HEK293 (cell line): ENCODE results near the gene CCDC87.

Experiments used
- KLF10 ChIP-seq: fragments of 450-650 bp; IDR thresholded peaks from 2 replicates; pipeline ENCODE4 v1.5.1; 2018; ENCODE audit warnings: missing biosample characterization, mild to moderate bottlenecking, missing genetic modification characterization
- KLF9 ChIP-seq: fragments of 450-650 bp; formaldehyde crosslinking; IDR thresholded peaks from 2 replicates; pipeline ENCODE4 v1.5.1; 2016; ENCODE audit warnings: missing biosample characterization, missing genetic modification characterization, low read depth
- MZF1 ChIP-seq: fragments of 450-650 bp; formaldehyde crosslinking; IDR thresholded peaks from 2 replicates; pipeline ENCODE4 v1.5.1; 2017; ENCODE audit warnings: missing biosample characterization, missing genetic modification characterization, borderline replicate concordance
- OSR2 ChIP-seq: fragments of 450-650 bp; formaldehyde crosslinking; IDR thresholded peaks from 2 replicates; pipeline ENCODE4 v1.5.1; 2016; ENCODE audit warnings: missing biosample characterization, missing genetic modification characterization
- PATZ1 ChIP-seq: fragments of 450-650 bp; formaldehyde crosslinking; IDR thresholded peaks from 2 replicates; pipeline ENCODE4 v1.5.1; 2016; ENCODE audit warnings: missing biosample characterization, missing genetic modification characterization
- SP3 ChIP-seq: fragments of 450-650 bp; formaldehyde crosslinking; IDR thresholded peaks from 2 replicates; pipeline ENCODE4 v1.5.1; 2016; ENCODE audit warnings: missing biosample characterization, missing genetic modification characterization
- YY2 ChIP-seq: fragments of 450-650 bp; formaldehyde crosslinking; IDR thresholded peaks from 2 replicates; pipeline ENCODE4 v1.5.1; 2016; ENCODE audit warnings: missing biosample characterization, missing genetic modification characterization
- ZBTB1 ChIP-seq: fragments of 450-650 bp; formaldehyde crosslinking; IDR thresholded peaks from 2 replicates; pipeline ENCODE4 v1.5.1; 2016; ENCODE audit warnings: missing biosample characterization, missing genetic modification characterization
- ZFHX2 ChIP-seq: fragments of 450-650 bp; formaldehyde crosslinking; conservative IDR thresholded peaks from 2 replicates; pipeline ENCODE4 v1.5.1; 2016; ENCODE audit warnings: missing biosample characterization, missing genetic modification characterization
- ZFP37 ChIP-seq: fragments of 450-650 bp; formaldehyde crosslinking; IDR thresholded peaks from 2 replicates; pipeline ENCODE4 v1.5.1; 2016; ENCODE audit warnings: missing biosample characterization, missing genetic modification characterization
- ZNF248 ChIP-seq: fragments of 450-650 bp; formaldehyde crosslinking; IDR thresholded peaks from 2 replicates; pipeline ENCODE4 v1.5.1; 2017; ENCODE audit warnings: missing biosample characterization, missing genetic modification characterization
- ZNF354C ChIP-seq: fragments of 450-650 bp; formaldehyde crosslinking; IDR thresholded peaks from 2 replicates; pipeline ENCODE4 v1.5.1; 2016; ENCODE audit warnings: missing biosample characterization, missing genetic modification characterization, low read depth, borderline replicate concordance
- ZNF404 ChIP-seq: fragments of 450-650 bp; formaldehyde crosslinking; IDR thresholded peaks from 2 replicates; pipeline ENCODE4 v1.5.1; 2017; ENCODE audit warnings: missing biosample characterization, missing genetic modification characterization
- ZNF488 ChIP-seq: fragments of 450-650 bp; formaldehyde crosslinking; IDR thresholded peaks from 2 replicates; pipeline ENCODE4 v1.5.1; 2016; ENCODE audit warnings: missing biosample characterization, missing genetic modification characterization
- ZNF529 ChIP-seq: fragments of 450-650 bp; formaldehyde crosslinking; IDR thresholded peaks from 2 replicates; pipeline ENCODE4 v1.5.1; 2017; ENCODE audit warnings: missing genetic modification characterization, missing biosample characterization; ENCODE audit not compliant: insufficient replicate concordance
- ZNF549 ChIP-seq: fragments of 450-650 bp; IDR thresholded peaks from 2 replicates; pipeline ENCODE4 v1.5.1; 2018; ENCODE audit warnings: missing biosample characterization, missing genetic modification characterization, mild to moderate bottlenecking, inconsistent platforms, moderate library complexity
- ZNF558 ChIP-seq: fragments of 450-650 bp; formaldehyde crosslinking; IDR thresholded peaks from 2 replicates; pipeline ENCODE4 v1.5.1; 2016; ENCODE audit warnings: missing biosample characterization, missing genetic modification characterization
- ZNF626 ChIP-seq: fragments of 450-650 bp; sonication (Bioruptor Pico); formaldehyde crosslinking; IDR thresholded peaks from 2 replicates; pipeline ENCODE4 v1.5.1; 2018; ENCODE audit warnings: missing biosample characterization, missing genetic modification characterization, inconsistent platforms
- ZNF664 ChIP-seq: fragments of 450-650 bp; formaldehyde crosslinking; IDR thresholded peaks from 2 replicates; pipeline ENCODE4 v1.5.1; 2016; ENCODE audit warnings: missing biosample characterization, missing genetic modification characterization
- TF ChIP-seq, protein P1 (sequence below): fragments of 450-650 bp; formaldehyde crosslinking; IDR thresholded peaks from 2 replicates; pipeline ENCODE4 v1.5.1; 2017; ENCODE audit warnings: missing biosample characterization, missing genetic modification characterization
- TF ChIP-seq, protein P2 (sequence below): fragments of 450-650 bp; formaldehyde crosslinking; IDR thresholded peaks from 2 replicates; pipeline ENCODE4 v1.5.1; 2016; ENCODE audit warnings: missing biosample characterization, missing genetic modification characterization
- TF ChIP-seq, protein P3 (sequence below): fragments of 450-650 bp; formaldehyde crosslinking; IDR thresholded peaks from 2 replicates; pipeline ENCODE4 v1.5.1; 2016; ENCODE audit warnings: missing biosample characterization, missing genetic modification characterization
- TF ChIP-seq, protein P4 (sequence below): fragments of 450-650 bp; formaldehyde crosslinking; IDR thresholded peaks from 2 replicates; pipeline ENCODE4 v1.5.1; 2016; ENCODE audit warnings: missing biosample characterization, missing genetic modification characterization
- TF ChIP-seq, protein P5 (sequence below): fragments of 450-650 bp; formaldehyde crosslinking; IDR thresholded peaks from 2 replicates; pipeline ENCODE4 v1.5.1; 2016; ENCODE audit warnings: missing biosample characterization, missing genetic modification characterization
- TF ChIP-seq, protein P6 (sequence below): fragments of 450-650 bp; formaldehyde crosslinking; IDR thresholded peaks from 2 replicates; pipeline ENCODE4 v1.5.1; 2017; ENCODE audit warnings: missing biosample characterization, mild to moderate bottlenecking, missing genetic modification characterization, moderate library complexity

CCDC87 gene

GRCh38 chr11:66616379-66617154, 23.7 kb upstream of the CCDC87 start, which contains the start of gene RBM14 (continued):
- no peak for TF ChIP-seq ZNF549 (tag by site-specific recombination)
- TF ChIP-seq ZNF404 (tag by site-specific recombination) = no peak
- TF ChIP-seq MZF1 (tag by site-specific recombination) = no peak
- TF ChIP-seq ZBTB1 (tag by site-specific recombination) = no peak
- no peak for TF ChIP-seq ZNF558
- TF ChIP-seq KLF9 (tag by site-specific recombination) = peak; percentile 90
- TF ChIP-seq, protein P1, sequence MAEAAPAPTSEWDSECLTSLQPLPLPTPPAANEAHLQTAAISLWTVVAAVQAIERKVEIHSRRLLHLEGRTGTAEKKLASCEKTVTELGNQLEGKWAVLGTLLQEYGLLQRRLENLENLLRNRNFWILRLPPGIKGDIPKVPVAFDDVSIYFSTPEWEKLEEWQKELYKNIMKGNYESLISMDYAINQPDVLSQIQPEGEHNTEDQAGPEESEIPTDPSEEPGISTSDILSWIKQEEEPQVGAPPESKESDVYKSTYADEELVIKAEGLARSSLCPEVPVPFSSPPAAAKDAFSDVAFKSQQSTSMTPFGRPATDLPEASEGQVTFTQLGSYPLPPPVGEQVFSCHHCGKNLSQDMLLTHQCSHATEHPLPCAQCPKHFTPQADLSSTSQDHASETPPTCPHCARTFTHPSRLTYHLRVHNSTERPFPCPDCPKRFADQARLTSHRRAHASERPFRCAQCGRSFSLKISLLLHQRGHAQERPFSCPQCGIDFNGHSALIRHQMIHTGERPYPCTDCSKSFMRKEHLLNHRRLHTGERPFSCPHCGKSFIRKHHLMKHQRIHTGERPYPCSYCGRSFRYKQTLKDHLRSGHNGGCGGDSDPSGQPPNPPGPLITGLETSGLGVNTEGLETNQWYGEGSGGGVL (tag by site-specific recombination) = peak; percentile 95
- TF ChIP-seq ZNF248 (tag by site-specific recombination) = no peak
- TF ChIP-seq ZNF664 (tag by site-specific recombination) = peak; percentile 50; the same call in 1 of the 2 replicates
- TF ChIP-seq PATZ1 (tag by site-specific recombination) = peak; percentile 93
- TF ChIP-seq YY2 (tag by site-specific recombination) = peak; percentile 55; the same call in 1 of the 2 replicates
- no peak for TF ChIP-seq ZNF529 (tag by site-specific recombination)
- TF ChIP-seq OSR2 (tag by site-specific recombination) = no peak
- TF ChIP-seq, protein P2, sequence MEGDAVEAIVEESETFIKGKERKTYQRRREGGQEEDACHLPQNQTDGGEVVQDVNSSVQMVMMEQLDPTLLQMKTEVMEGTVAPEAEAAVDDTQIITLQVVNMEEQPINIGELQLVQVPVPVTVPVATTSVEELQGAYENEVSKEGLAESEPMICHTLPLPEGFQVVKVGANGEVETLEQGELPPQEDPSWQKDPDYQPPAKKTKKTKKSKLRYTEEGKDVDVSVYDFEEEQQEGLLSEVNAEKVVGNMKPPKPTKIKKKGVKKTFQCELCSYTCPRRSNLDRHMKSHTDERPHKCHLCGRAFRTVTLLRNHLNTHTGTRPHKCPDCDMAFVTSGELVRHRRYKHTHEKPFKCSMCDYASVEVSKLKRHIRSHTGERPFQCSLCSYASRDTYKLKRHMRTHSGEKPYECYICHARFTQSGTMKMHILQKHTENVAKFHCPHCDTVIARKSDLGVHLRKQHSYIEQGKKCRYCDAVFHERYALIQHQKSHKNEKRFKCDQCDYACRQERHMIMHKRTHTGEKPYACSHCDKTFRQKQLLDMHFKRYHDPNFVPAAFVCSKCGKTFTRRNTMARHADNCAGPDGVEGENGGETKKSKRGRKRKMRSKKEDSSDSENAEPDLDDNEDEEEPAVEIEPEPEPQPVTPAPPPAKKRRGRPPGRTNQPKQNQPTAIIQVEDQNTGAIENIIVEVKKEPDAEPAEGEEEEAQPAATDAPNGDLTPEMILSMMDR (tag by site-specific recombination) = no peak
- TF ChIP-seq, protein P3, sequence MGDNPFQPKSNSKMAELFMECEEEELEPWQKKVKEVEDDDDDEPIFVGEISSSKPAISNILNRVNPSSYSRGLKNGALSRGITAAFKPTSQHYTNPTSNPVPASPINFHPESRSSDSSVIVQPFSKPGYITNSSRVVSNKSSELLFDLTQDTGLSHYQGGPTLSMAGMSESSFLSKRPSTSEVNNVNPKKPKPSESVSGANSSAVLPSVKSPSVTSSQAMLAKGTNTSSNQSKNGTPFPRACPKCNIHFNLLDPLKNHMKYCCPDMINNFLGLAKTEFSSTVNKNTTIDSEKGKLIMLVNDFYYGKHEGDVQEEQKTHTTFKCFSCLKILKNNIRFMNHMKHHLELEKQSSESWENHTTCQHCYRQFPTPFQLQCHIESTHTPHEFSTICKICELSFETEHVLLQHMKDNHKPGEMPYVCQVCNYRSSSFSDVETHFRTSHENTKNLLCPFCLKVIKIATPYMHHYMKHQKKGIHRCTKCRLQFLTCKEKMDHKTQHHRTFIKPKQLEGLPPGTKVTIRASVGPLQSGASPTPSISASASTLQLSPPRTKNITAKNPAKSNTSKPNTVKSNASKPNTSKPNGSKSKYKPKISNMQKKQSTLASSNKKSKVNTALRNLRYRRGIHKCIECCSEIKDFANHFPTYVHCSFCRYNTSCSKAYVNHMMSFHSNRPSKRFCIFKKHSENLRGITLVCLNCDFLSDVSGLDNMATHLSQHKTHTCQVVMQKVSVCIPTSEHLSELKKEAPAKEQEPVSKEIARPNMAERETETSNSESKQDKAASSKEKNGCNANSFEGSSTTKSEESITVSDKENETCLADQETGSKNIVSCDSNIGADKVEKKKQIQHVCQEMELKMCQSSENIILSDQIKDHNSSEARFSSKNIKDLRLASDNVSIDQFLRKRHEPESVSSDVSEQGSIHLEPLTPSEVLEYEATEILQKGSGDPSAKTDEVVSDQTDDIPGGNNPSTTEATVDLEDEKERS (tag by site-specific recombination) = no peak
- TF ChIP-seq SP3 (tag by site-specific recombination) = peak; percentile 79
- TF ChIP-seq, protein P4, sequence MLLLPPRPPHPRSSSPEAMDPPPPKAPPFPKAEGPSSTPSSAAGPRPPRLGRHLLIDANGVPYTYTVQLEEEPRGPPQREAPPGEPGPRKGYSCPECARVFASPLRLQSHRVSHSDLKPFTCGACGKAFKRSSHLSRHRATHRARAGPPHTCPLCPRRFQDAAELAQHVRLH (tag by site-specific recombination) = 0 out of 2 replicates have a peak, but pooled peaks have one; percentile 7
- TF ChIP-seq ZNF626 = no peak
- TF ChIP-seq ZFHX2 = peak; percentile 83; the same call in 1 of the 2 replicates
- TF ChIP-seq, protein P5, sequence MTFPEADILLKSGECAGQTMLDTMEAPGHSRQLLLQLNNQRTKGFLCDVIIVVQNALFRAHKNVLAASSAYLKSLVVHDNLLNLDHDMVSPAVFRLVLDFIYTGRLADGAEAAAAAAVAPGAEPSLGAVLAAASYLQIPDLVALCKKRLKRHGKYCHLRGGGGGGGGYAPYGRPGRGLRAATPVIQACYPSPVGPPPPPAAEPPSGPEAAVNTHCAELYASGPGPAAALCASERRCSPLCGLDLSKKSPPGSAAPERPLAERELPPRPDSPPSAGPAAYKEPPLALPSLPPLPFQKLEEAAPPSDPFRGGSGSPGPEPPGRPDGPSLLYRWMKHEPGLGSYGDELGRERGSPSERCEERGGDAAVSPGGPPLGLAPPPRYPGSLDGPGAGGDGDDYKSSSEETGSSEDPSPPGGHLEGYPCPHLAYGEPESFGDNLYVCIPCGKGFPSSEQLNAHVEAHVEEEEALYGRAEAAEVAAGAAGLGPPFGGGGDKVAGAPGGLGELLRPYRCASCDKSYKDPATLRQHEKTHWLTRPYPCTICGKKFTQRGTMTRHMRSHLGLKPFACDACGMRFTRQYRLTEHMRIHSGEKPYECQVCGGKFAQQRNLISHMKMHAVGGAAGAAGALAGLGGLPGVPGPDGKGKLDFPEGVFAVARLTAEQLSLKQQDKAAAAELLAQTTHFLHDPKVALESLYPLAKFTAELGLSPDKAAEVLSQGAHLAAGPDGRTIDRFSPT (tag by site-specific recombination) = no peak
- TF ChIP-seq KLF10 (tag by site-specific recombination) = 0 out of 2 replicates have a peak, but pooled peaks have one; percentile 54
- peak; percentile 84 for TF ChIP-seq ZFP37 (tag by site-specific recombination)
- no peak for TF ChIP-seq ZNF354C (tag by site-specific recombination)
- TF ChIP-seq, protein P6, sequence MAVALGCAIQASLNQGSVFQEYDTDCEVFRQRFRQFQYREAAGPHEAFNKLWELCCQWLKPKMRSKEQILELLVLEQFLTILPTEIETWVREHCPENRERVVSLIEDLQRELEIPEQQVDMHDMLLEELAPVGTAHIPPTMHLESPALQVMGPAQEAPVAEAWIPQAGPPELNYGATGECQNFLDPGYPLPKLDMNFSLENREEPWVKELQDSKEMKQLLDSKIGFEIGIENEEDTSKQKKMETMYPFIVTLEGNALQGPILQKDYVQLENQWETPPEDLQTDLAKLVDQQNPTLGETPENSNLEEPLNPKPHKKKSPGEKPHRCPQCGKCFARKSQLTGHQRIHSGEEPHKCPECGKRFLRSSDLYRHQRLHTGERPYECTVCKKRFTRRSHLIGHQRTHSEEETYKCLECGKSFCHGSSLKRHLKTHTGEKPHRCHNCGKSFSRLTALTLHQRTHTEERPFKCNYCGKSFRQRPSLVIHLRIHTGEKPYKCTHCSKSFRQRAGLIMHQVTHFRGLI (tag by site-specific recombination) = peak; percentile 69; the same call in 1 of the 2 replicates
- no peak for TF ChIP-seq ZNF488
